Naive thymus-derived CD4-positive, alpha-beta T cell (primary cell): ENCODE data around the gene GORAB. TPM values are rescaled to one million over a fixed set of nuclear protein-coding genes. Genes with fewer than 3 reads are reported as not detected.
A peak's percentile ranks its signal among the peaks of the same experiment; 100 is the strongest.

ENCODE experiments used
- ATAC-seq: fragments of 150-1000 bp; cut with Tn5 transposase; 2 replicates; pipeline ENCODE4 v1.10.0; 2021; ENCODE audit warnings: mild to moderate bottlenecking, moderate library complexity
- CTCF ChIA-PET: fragments of 350-600 bp; sonication (Branson Sonifier 250); formaldehyde crosslinking; loops from one replicate; lab custom pipeline; 2021; ENCODE audit warnings: antibody characterized with exemption; lab: Charles Lee
- POLR2A ChIA-PET: fragments of 350-600 bp; sonication (Branson Sonifier 250); formaldehyde crosslinking; loops from one replicate; lab custom pipeline; 2021; ENCODE audit warnings: antibody characterized with exemption, inconsistent platforms; lab: Charles Lee
- DNase-seq, 9 donors: peaks; one replicate each; pipeline versions ENCODE4 v3.0.0 to v3.0.0-alpha.2; 2020 to 2022; ENCODE audit warnings: mixed read lengths in 1 of 9
- H3K27ac ChIP-seq: one replicate; pipeline ENCODE4 v1.7.0; 2013; ENCODE audit warnings: mild to moderate bottlenecking, low read depth, low read length, moderate library complexity
- H3K27me3 ChIP-seq, 2 donors: one replicate each; pipeline ENCODE4 v1.7.0; 2013; ENCODE audit warnings: low read length in 2 of 2, mild to moderate bottlenecking in 2 of 2, moderate library complexity in 2 of 2; ENCODE audit not compliant: control insufficient read depth in 2 of 2, insufficient read depth in 2 of 2
- H3K36me3 ChIP-seq, 3 experiments: 1 replicate in 2 of 3; 2 replicates in 1 of 3; pipeline ENCODE4 v1.7.0; 2013; ENCODE audit warnings: low read length in 3 of 3, mild to moderate bottlenecking in 3 of 3, moderate library complexity in 1 of 3; ENCODE audit not compliant: insufficient read depth in 3 of 3, control insufficient read depth in 2 of 3
- H3K4me1 ChIP-seq, 2 donors: one replicate each; pipeline ENCODE4 v1.7.0; 2013; ENCODE audit warnings: low read length in 2 of 2, mild to moderate bottlenecking in 2 of 2, moderate library complexity in 1 of 2; ENCODE audit not compliant: control insufficient read depth in 2 of 2, insufficient read depth in 2 of 2
- H3K4me3 ChIP-seq: 2 replicates; pipeline ENCODE4 v1.7.0; 2013; ENCODE audit warnings: mild to moderate bottlenecking, low read length
- H3K9me3 ChIP-seq, 3 experiments: 1 replicate in 2 of 3; 2 replicates in 1 of 3; pipeline ENCODE4 v1.7.0; 2013; ENCODE audit warnings: low read length in 3 of 3; ENCODE audit not compliant: control insufficient read depth in 2 of 3
- H3K27ac Mint-ChIP-seq, 9 donors: one replicate each; pipeline ENCODE4 v1.8.0; 2020 to 2022; ENCODE audit warnings: mixed read lengths in 9 of 9, mild to moderate bottlenecking in 8 of 9, moderate library complexity in 5 of 9, inconsistent platforms in 2 of 9
- H3K27me3 Mint-ChIP-seq, 5 donors: one replicate each; pipeline ENCODE4 v1.8.0; 2021 to 2022; ENCODE audit warnings: mixed read lengths in 5 of 5, mild to moderate bottlenecking in 1 of 5
- H3K36me3 Mint-ChIP-seq, 5 donors: one replicate each; pipeline ENCODE4 v1.8.0; 2020 to 2022; ENCODE audit warnings: mixed read lengths in 5 of 5, mild to moderate bottlenecking in 3 of 5, inconsistent platforms in 1 of 5
- H3K4me1 Mint-ChIP-seq, 7 donors: one replicate each; pipeline ENCODE4 v1.8.0; 2020 to 2022; ENCODE audit warnings: mixed read lengths in 7 of 7, mild to moderate bottlenecking in 3 of 7, inconsistent platforms in 1 of 7
- H3K4me3 Mint-ChIP-seq, 10 donors: one replicate each; pipeline ENCODE4 v1.8.0; 2020 to 2022; ENCODE audit warnings: mild to moderate bottlenecking in 10 of 10, mixed read lengths in 10 of 10, moderate library complexity in 6 of 10, inconsistent platforms in 2 of 10
- H3K9me3 Mint-ChIP-seq, 11 donors: one replicate each; pipeline ENCODE4 v1.8.0; 2020 to 2022; ENCODE audit warnings: mixed read lengths in 11 of 11, mild to moderate bottlenecking in 4 of 11, inconsistent platforms in 1 of 11, moderate library complexity in 1 of 11
- intact Hi-C, 2 donors: fragments of 100-400 bp; cut with micrococcal nuclease; formaldehyde crosslinking; loops; one replicate each; pipeline ENCODE4 v1.15.1; 2023
- polyA plus RNA-seq, 2 donors: library from polyadenylated mRNA; unstranded; fragments of 300-500 nt; fragmentation: Illumina TruSeq; gene quantifications; one replicate each; pipeline ENCODE4 v1.2.3, GENCODE V29; 2021
- total RNA-seq, 6 experiments: library from RNA in 5 of 6; stranded (reverse) in 5 of 6; gene quantifications; 1 replicate in 5 of 6; 2 replicates in 1 of 6; pipeline ENCODE4 v1.2.3 and lab custom pipeline; 2021 to 2026

The GORAB gene
- total and polyA plus RNA-seq, 7 experiments from 2014 or later: 4.6 to 25.3 (median 15.0) TPM

- H3K4me3 ChIP-seq: no peak overlapping the region
- no peaks in the 10 kb centered on the region for H3K36me3 ChIP-seq
- ChIA-PET POLR2A (no interaction called here), CTCF (no interaction called here)
- H3K4me1 Mint-ChIP-seq: no peaks in the 10 kb centered on the region
- no peaks in the 10 kb centered on the region for H3K27me3 ChIP-seq
- no peaks in the 10 kb centered on the region for H3K36me3 Mint-ChIP-seq
- ATAC-seq (no peak), DNase-seq (no peak)
- no peak overlapping the region for H3K4me3 Mint-ChIP-seq
- peaks cover 2 to 46% (median 32%) of the 10 kb centered on the region in 5 donors for H3K27me3 Mint-ChIP-seq
- H3K9me3 Mint-ChIP-seq: peaks cover 0 to 5% (median 0%) of the 10 kb centered on the region in 11 donors
- intact Hi-C loops: no loop called here
- no peak overlapping the region for H3K27ac Mint-ChIP-seq
- no peak overlapping the region for H3K27ac ChIP-seq
- no peaks in the 10 kb centered on the region for H3K4me1 ChIP-seq
- no peaks in the 10 kb centered on the region for H3K9me3 ChIP-seq
These were observed 48.9 kb downstream of the GORAB start for GRCh38 chr1:170580636-170581440.

- Histone ChIP-seq H3K4me1 (no peaks in the 10 kb centered on the region), H3K27me3 (no peaks in the 10 kb centered on the region), H3K36me3 (no peaks in the 10 kb centered on the region), H3K9me3 (no peaks in the 10 kb centered on the region), H3K27ac (no peak overlapping the region), H3K4me3 (no peak overlapping the region)
- intact Hi-C loops: no loop called here
- DNase-seq (no peak), ATAC-seq (no peak)
- Mint-ChIP-seq H3K36me3 (no peaks in the 10 kb centered on the region), H3K9me3 (no peaks in the 10 kb centered on the region), H3K4me1 (peaks cover 0 to 13% (median 2%) of the 10 kb centered on the region in 7 donors), H3K27ac (no peak overlapping the region), H3K27me3 (peaks cover 10 to 54% (median 30%) of the 10 kb centered on the region in 5 donors), H3K4me3 (no peak overlapping the region)
- ChIA-PET CTCF (no interaction called here), POLR2A (no interaction called here)
These were observed 51.2 kb downstream of the GORAB start for GRCh38 chr1:170583186-170583585.

- DNase-seq (no peak), ATAC-seq (no peak)
- POLR2A ChIA-PET: no interaction called here
- Mint-ChIP-seq H3K27ac (peak overlapping the region in 1 of 9 donors; percentile 84), H3K4me3 (peak overlapping the region in 1 of 10 donors; percentile 11), H3K36me3 (no peaks in the 10 kb centered on the region), H3K4me1 (peaks cover 0 to 13% (median 2%) of the 10 kb centered on the region in 7 donors), H3K9me3 (no peaks in the 10 kb centered on the region), H3K27me3 (peaks cover 29 to 61% (median 40%) of the 10 kb centered on the region in 5 donors)
- intact Hi-C loops: no loop called here
- CTCF ChIA-PET: no interaction called here
- Histone ChIP-seq H3K27me3 (peaks cover 0 to 4% of the 10 kb centered on the region in 2 donors), H3K9me3 (no peaks in the 10 kb centered on the region), H3K4me3 (no peak overlapping the region), H3K4me1 (no peaks in the 10 kb centered on the region), H3K36me3 (no peaks in the 10 kb centered on the region), H3K27ac (no peak overlapping the region)
These were observed 54.6 kb downstream of the GORAB start for GRCh38 chr1:170586321-170587252.

- peaks cover 34 to 67% (median 45%) of the 10 kb centered on the region in 5 donors for H3K27me3 Mint-ChIP-seq
- H3K4me3 Mint-ChIP-seq: peak overlapping the region in 1 of 10 donors; percentile 11
- POLR2A ChIA-PET: no interaction called here
These were observed 55.3 kb downstream of the GORAB start for GRCh38 chr1:170587253-170587593.

GRCh38 chr1:170590921-170591705, 59.1 kb downstream of the GORAB start:
- peaks cover 0 to 4% of the 10 kb centered on the region in 2 donors for H3K27me3 ChIP-seq
- ChIA-PET POLR2A (no interaction called here), CTCF (no interaction called here)
- H3K27ac ChIP-seq: no peak overlapping the region
- H3K36me3 ChIP-seq: no peaks in the 10 kb centered on the region
- H3K27me3 Mint-ChIP-seq: peaks cover 34 to 62% (median 51%) of the 10 kb centered on the region in 5 donors
- H3K4me1 Mint-ChIP-seq: peaks cover 0 to 13% (median 2%) of the 10 kb centered on the region in 7 donors
- H3K9me3 Mint-ChIP-seq: peaks cover 0 to 13% (median 5%) of the 10 kb centered on the region in 11 donors
- no peaks in the 10 kb centered on the region for H3K9me3 ChIP-seq
- no peak overlapping the region for H3K27ac Mint-ChIP-seq
- H3K4me1 ChIP-seq: no peaks in the 10 kb centered on the region
- intact Hi-C loops: no loop called here
- H3K4me3 ChIP-seq: no peak overlapping the region
- ATAC-seq: no peak
- DNase-seq: no peak
- H3K4me3 Mint-ChIP-seq: no peak overlapping the region
- no peaks in the 10 kb centered on the region for H3K36me3 Mint-ChIP-seq

More at GRCh38 chr1:170587253-170587593, 55.3 kb downstream of the GORAB start:
- no peaks in the 10 kb centered on the region for H3K36me3 Mint-ChIP-seq
- H3K27ac Mint-ChIP-seq: peak overlapping the region in 1 of 9 donors; percentile 84
- ATAC-seq: no peak
- H3K27ac ChIP-seq: no peak overlapping the region
- H3K4me1 Mint-ChIP-seq: peaks cover 0 to 13% (median 2%) of the 10 kb centered on the region in 7 donors
- intact Hi-C loops: no loop called here
- H3K27me3 ChIP-seq: peaks cover 0 to 4% of the 10 kb centered on the region in 2 donors
- CTCF ChIA-PET: no interaction called here
- no peaks in the 10 kb centered on the region for H3K36me3 ChIP-seq
- H3K4me3 ChIP-seq: no peak overlapping the region
- H3K9me3 ChIP-seq: no peaks in the 10 kb centered on the region
- H3K4me1 ChIP-seq: no peaks in the 10 kb centered on the region
- DNase-seq: no peak
- H3K9me3 Mint-ChIP-seq: no peaks in the 10 kb centered on the region

GRCh38 chr1:170592591-170593111, 60.7 kb downstream of the GORAB start:
- H3K4me1 Mint-ChIP-seq: peaks cover 0 to under 1% (median 0%) of the 10 kb centered on the region in 7 donors
- Histone ChIP-seq H3K27ac (no peak overlapping the region), H3K27me3 (peaks cover 0 to 4% of the 10 kb centered on the region in 2 donors), H3K36me3 (no peaks in the 10 kb centered on the region), H3K9me3 (peaks cover 0 to 3% (median 0%) of the 10 kb centered on the region in 3 experiments), H3K4me1 (no peaks in the 10 kb centered on the region), H3K4me3 (no peak overlapping the region)
- intact Hi-C loops: no loop called here
- peaks cover 0 to 4% (median 0%) of the 10 kb centered on the region in 5 donors for H3K36me3 Mint-ChIP-seq
- H3K4me3 Mint-ChIP-seq: no peak overlapping the region
- peaks cover 28 to 53% (median 45%) of the 10 kb centered on the region in 5 donors for H3K27me3 Mint-ChIP-seq
- peaks cover 2 to 25% (median 15%) of the 10 kb centered on the region in 11 donors for H3K9me3 Mint-ChIP-seq
- H3K27ac Mint-ChIP-seq: no peak overlapping the region
- ATAC-seq: no peak
- CTCF ChIA-PET: no interaction called here
- POLR2A ChIA-PET: no interaction called here
- no peak for DNase-seq
